IPS DF 4.7 (cell line): ENCODE data around the gene KCTD17.
"Not testable (repeated sequence)": the region's sequence is repeated elsewhere in the genome, so short reads cannot be mapped to it uniquely, and the experiment has no call there.

Source experiments
- DNase-seq: peaks from one replicate; pipeline ENCODE4 v3.0.0-alpha.2; 2013; ENCODE audit warnings: low spot score; ENCODE audit errors: extremely low read depth

The KCTD17 gene

GRCh38 chr22:37060801-37061610, 9.5 kb downstream of the KCTD17 start:
- DNase-seq, result no peak

- no peak for DNase-seq
These were observed 10.3 kb downstream of the KCTD17 start for GRCh38 chr22:37061611-37062375.

GRCh38 chr22:37062376-37062675, 10.8 kb downstream of the KCTD17 start:
- DNase-seq, result no peak

- DNase-seq, result no peak
These were observed 11.3 kb downstream of the KCTD17 start for GRCh38 chr22:37062702-37063381.

- DNase-seq, result no peak
These were observed 12.2 kb downstream of the KCTD17 start for GRCh38 chr22:37063431-37064420.

- DNase-seq, result no peak
These were observed 13.0 kb downstream of the KCTD17 start for GRCh38 chr22:37064553-37064952.

- DNase-seq, result no peak
These were observed 13.6 kb downstream of the KCTD17 start for GRCh38 chr22:37065180-37065579.

GRCh38 chr22:37065961-37066360, 14.4 kb downstream of the KCTD17 start:
- DNase-seq, result no peak

GRCh38 chr22:37067428-37067827, 15.9 kb downstream of the KCTD17 start:
- DNase-seq, result no peak

- no peak for DNase-seq
These were observed 17.3 kb downstream of the KCTD17 start for GRCh38 chr22:37068859-37069258.

- no peak for DNase-seq
These were observed 17.8 kb downstream of the KCTD17 start for GRCh38 chr22:37069319-37069718.

- DNase-seq, result no peak
These were observed 18.2 kb downstream of the KCTD17 start for GRCh38 chr22:37069719-37070118.

GRCh38 chr22:37070334-37070733, 18.8 kb downstream of the KCTD17 start:
- DNase-seq, result no peak

- DNase-seq, result no peak
These were observed 19.2 kb downstream of the KCTD17 start for GRCh38 chr22:37070744-37071143.

- DNase-seq, result not testable (repeated sequence)
These were observed 20.5 kb downstream of the KCTD17 start for GRCh38 chr22:37071850-37072592.

GRCh38 chr22:37072673-37073072, 21.1 kb downstream of the KCTD17 start:
- DNase-seq, result no peak

GRCh38 chr22:37074537-37074936, 23.0 kb downstream of the KCTD17 start:
- DNase-seq, result no peak

GRCh38 chr22:37075046-37075445, 23.5 kb downstream of the KCTD17 start:
- no peak for DNase-seq

- no peak for DNase-seq
These were observed 24.4 kb downstream of the KCTD17 start for GRCh38 chr22:37075822-37076433.
